Effector memory CD4-positive, alpha-beta T cell (primary cell): ENCODE results near the gene BLOC1S2.
A peak's percentile ranks its signal among the peaks of the same experiment; 100 is the strongest.

Experiments used
- DNase-seq, 3 donors: peaks; one replicate each; pipeline ENCODE4 v3.0.0-alpha.2; 2020
- H3K27ac ChIP-seq: 2 replicates; pipeline ENCODE4 v1.7.0; 2013; ENCODE audit warnings: mild to moderate bottlenecking, low read length, moderate library complexity; ENCODE audit not compliant: insufficient read depth, poor library complexity, severe bottlenecking
- H3K27me3 ChIP-seq: replicated peaks from 2 replicates; pipeline ENCODE4 v1.7.0; 2013; ENCODE audit warnings: mild to moderate bottlenecking, low read length; ENCODE audit not compliant: insufficient read depth, control insufficient read depth, poor library complexity, severe bottlenecking
- H3K36me3 ChIP-seq: 2 replicates; pipeline ENCODE4 v1.7.0; 2013; ENCODE audit warnings: mild to moderate bottlenecking, low read length, moderate library complexity; ENCODE audit not compliant: control insufficient read depth, insufficient read depth
- H3K4me1 ChIP-seq: 2 replicates; pipeline ENCODE4 v1.7.0; 2013; ENCODE audit warnings: low read length, mild to moderate bottlenecking; ENCODE audit not compliant: control insufficient read depth, insufficient read depth, poor library complexity, severe bottlenecking
- H3K4me3 ChIP-seq: 2 replicates; pipeline ENCODE4 v1.7.0; 2013; ENCODE audit warnings: low read length, low read depth, mild to moderate bottlenecking; ENCODE audit not compliant: insufficient read depth, poor library complexity, severe bottlenecking
- H3K9me3 ChIP-seq: 2 replicates; pipeline ENCODE4 v1.7.0; 2013; ENCODE audit warnings: mild to moderate bottlenecking, low read length, moderate library complexity; ENCODE audit not compliant: control insufficient read depth
- total RNA-seq, 3 donors: gene quantifications; one replicate each; lab custom pipeline; 2026; lab: John Stamatoyannopoulos, UW

BLOC1S2 gene
- 26.7 to 36.8 (median 30.4) reads per million in 3 donors for total RNA-seq

DNA sequence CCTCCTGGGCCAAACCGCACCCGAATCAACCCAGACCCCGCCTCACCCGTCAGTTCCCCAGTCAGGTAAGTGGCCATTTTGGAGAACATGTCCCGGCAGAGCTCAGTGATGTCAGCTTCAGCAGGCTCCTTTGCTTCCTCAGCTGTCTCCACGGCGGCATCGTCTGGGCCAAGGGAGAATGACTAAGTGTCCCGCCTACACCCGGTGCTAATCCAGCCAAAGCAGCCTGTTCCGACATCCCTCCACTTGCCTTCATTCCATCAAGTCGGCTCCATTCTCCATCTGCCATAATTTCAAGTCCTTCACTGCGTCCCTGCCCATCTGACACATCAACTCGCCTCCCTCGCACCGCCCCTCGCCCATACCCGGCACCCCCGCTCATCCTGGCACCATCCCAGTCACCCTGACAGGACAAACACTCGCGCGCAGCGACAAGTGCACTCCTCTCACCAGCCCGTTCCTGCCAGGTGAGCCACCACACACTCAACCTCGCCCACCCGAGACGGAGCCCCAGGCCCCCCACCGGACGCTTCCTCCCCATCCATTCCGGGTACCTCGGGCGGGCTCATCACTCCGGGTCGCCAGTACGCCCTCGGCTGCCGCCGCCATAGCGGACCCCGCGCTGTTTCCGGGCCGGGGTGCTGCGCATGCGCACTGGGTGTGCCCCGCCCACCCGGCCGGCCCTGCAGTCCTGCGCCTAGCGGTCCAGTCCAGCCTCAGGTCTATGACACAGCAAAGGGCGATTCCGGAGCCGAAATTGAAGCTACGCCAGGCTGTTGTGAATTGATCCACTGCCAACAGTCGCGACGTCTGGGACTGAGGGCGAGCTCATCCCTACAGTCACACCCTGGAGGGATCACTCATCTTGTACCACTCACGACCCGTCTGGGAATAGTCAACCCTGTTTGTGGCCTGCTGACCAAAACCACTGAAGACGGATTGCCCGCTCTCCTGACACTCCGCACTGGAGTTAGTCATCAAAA, at the start of gene BLOC1S2:
TSS of gene BLOC1S2 (minus strand) at position 630 of the 983 bp plus-strand sequence. CDS start at position 609, 21 bp downstream.
- peak; percentile 73 to 80 (median 75) for DNase-seq
- H3K36me3 ChIP-seq = peaks cover 6% of the 10 kb centered on the region
- no peaks in the 10 kb centered on the region for H3K9me3 ChIP-seq
- H3K27ac ChIP-seq = peak within 1 kb of the TSS; percentile 90
- H3K4me3 ChIP-seq = peak within 1 kb of the TSS; percentile 94
- H3K4me1 ChIP-seq = peaks cover 11% of the 10 kb centered on the region
- H3K27me3 ChIP-seq = no peaks in the 10 kb centered on the region

DNA sequence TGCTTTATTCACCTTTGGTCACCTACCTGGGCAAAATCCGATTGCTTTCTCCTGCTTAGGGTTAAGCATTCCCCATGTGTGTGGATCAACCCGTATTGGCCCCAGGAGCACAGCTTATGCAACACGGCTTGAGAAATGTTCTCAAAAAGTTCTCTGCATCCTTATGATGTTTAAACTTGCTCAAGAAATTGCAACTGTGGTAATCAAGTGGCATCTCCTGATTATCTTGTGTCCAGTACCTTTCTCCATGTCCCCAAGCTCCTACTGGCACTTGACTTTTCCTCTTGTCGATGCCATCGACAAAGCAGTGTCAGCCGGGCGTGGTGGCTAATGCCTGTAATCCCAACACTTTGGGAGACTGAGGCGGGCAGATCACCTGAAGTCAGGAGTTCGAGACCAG, 48.3 kb upstream of the BLOC1S2 start:
- H3K27me3 ChIP-seq = peaks cover 5% of the 10 kb centered on the region
- H3K36me3 ChIP-seq = no peaks in the 10 kb centered on the region
- no peak overlapping the region for H3K4me3 ChIP-seq
- H3K27ac ChIP-seq = no peak overlapping the region
- H3K4me1 ChIP-seq = no peaks in the 10 kb centered on the region
- H3K9me3 ChIP-seq = no peaks in the 10 kb centered on the region
- DNase-seq = no peak

DNA sequence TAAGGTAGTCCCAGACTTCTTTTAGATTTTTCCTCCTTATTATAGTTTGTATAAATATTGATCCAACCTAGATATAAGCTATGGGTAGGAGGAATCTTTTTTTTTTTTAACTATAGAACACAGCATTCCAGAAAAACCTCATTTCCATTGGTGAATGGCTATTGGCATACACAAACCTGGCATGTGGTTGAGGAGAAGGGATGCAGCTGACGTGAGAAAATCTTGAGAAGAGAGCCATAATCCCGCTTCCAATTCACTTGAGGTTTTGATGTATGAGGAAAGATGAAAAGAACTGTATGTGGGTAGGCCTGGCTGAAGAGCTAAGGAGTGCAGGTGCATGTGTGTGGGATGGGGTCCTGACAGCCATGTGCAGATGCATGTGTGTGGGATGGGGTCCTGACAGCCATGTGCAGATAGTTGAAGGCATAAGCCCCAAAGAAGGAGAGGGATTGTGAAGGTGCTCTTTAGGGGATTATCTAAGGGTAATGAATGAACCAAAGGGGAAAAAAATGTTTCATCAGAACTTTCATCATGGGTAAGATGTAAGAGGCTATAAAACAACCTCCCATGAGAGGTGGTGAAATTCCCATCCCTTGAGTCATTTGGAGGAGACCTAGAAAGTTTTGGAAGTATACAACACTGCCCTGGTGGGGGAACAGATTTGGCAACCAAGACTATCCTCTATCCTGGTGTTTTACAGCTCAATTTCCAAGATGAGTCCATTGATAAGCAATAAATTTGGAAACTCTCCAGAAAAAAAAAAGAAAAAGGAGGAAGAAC, 47.4 kb upstream of the BLOC1S2 start:
- Histone ChIP-seq H3K27ac (no peak overlapping the region), H3K4me1 (no peaks in the 10 kb centered on the region), H3K27me3 (peaks cover 5% of the 10 kb centered on the region), H3K36me3 (no peaks in the 10 kb centered on the region), H3K4me3 (no peak overlapping the region), H3K9me3 (no peaks in the 10 kb centered on the region)
- DNase-seq = no peak

DNA sequence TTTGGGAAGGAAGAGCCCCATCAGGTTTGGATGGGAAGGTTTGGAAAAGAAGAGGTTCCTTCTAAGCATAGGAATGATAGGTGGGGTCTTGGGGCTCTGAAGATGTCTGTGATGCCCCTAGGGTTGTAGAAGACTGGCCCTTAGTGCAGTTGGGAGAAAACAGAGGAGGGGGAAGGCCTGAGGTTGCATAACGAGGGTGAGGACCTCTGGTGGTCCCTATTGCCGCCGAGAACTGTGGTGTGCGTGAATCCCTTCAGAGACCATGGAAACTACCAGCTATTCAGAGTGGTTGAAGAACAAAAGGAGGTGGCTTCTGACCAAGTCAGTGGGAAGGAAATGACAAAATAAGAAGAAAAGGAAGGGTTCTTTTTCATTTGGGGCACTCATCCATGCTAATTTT, 46.6 kb upstream of the BLOC1S2 start:
- H3K27me3 ChIP-seq = peaks cover 5% of the 10 kb centered on the region
- H3K36me3 ChIP-seq = no peaks in the 10 kb centered on the region
- no peaks in the 10 kb centered on the region for H3K9me3 ChIP-seq
- DNase-seq = no peak
- H3K4me3 ChIP-seq = no peak overlapping the region
- no peak overlapping the region for H3K27ac ChIP-seq
- H3K4me1 ChIP-seq = no peaks in the 10 kb centered on the region

DNA sequence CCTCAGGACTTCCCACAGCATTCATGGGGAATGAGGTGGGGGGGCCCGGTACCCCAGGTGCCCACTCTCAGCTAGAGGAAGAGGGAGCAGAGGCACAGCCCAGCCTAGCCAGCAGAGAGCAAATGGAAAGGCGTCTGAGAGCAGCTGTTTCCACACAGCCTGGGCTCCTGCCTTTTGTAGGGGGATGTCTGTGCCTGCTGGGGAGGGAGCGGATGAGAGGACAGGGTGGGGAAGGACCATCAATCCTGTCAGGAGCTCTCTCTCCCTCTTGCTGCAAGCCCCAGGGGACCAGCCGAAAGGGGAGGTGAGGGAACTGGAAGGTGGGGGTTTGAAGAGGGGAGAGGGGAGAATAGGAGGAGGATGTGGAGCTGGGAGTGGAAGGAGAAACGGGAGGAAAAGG, 43.6 kb upstream of the BLOC1S2 start, which contains the start of gene PKD2L1:
TSS of gene PKD2L1 (minus strand) at position 150 of the 400 bp plus-strand sequence. CDS start at position 25, 125 bp downstream.
- Histone ChIP-seq H3K4me1 (no peaks in the 10 kb centered on the region), H3K27ac (no peak within 1 kb of the TSS), H3K36me3 (no peaks in the 10 kb centered on the region), H3K4me3 (no peak within 1 kb of the TSS), H3K27me3 (peaks cover 5% of the 10 kb centered on the region), H3K9me3 (no peaks in the 10 kb centered on the region)
- DNase-seq = no peak

DNA sequence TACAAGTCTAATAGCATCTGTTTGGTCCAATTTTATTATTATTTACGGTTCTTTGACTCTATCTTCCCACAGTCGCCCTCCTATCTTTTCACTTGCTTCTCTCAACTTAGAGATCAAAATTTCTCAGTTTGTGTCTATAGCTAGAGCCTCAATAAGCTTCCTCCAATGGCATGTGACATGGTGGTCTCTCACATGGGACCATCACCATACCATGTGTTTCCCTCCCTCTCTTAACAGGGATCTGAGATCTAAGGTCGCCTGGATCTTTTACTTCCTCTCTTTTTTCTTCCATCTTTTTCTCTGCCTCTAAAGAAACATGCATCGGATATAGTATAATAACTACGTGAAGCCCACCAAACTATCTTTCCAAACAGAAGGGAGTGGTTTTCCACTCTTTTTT, 41.7 kb upstream of the BLOC1S2 start:
- peaks cover 5% of the 10 kb centered on the region for H3K27me3 ChIP-seq
- no peak for DNase-seq
- no peak overlapping the region for H3K27ac ChIP-seq
- H3K4me3 ChIP-seq = no peak overlapping the region
- no peaks in the 10 kb centered on the region for H3K9me3 ChIP-seq
- no peaks in the 10 kb centered on the region for H3K36me3 ChIP-seq
- no peaks in the 10 kb centered on the region for H3K4me1 ChIP-seq

DNA sequence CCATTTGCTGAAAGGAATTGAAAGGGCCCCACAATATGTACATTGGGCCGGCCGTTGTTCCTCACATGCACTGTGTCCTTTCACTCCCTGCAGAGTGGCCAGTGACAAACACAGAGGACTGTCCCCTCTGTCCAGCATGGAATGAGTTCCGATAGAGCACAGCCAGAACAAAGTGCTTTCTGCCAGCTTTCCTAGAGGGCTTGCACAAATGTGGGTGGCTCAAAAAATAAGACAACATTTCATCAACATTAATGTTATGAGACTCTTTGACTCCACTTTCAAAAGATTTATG, 41.2 kb upstream of the BLOC1S2 start:
- Histone ChIP-seq H3K4me1 (no peaks in the 10 kb centered on the region), H3K27ac (no peak overlapping the region), H3K4me3 (no peak overlapping the region), H3K27me3 (peaks cover 5% of the 10 kb centered on the region), H3K9me3 (no peaks in the 10 kb centered on the region), H3K36me3 (no peaks in the 10 kb centered on the region)
- no peak for DNase-seq

DNA sequence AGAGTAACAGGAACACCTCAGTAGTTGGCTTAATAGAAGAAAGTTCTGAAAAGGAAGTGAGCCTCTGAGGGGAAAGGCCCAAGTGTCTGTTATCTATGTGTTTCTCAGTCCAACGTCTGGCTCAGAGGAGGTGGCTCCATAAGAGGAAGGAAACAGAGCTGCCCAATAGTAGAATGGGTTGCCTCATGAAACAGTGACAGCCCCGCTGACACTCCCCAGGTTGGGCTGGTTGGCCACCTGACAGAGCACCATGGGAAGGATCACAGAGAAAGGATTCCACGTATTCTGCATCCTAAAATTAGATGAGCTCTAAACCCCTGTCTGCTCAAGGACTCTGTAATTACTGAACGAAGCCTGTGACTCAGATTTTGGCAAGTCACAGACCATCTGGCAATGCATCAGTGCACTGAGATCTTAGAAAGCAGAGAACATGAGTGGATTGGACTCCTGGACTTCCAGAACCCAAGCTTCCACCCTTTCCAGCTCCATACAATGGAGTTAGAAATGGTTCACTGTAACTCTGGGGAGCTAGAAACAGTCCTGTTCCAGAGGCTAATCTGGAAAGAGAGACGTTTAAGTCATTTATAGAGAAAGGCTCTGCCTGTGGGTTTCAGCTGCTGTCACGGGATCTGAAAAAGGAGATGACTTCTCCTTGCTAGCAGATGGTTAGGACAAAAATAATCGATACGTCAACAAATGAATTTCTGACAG, 40.7 kb upstream of the BLOC1S2 start:
- Histone ChIP-seq H3K27me3 (peaks cover 5% of the 10 kb centered on the region), H3K4me1 (no peaks in the 10 kb centered on the region), H3K36me3 (no peaks in the 10 kb centered on the region), H3K27ac (no peak overlapping the region), H3K9me3 (no peaks in the 10 kb centered on the region), H3K4me3 (no peak overlapping the region)
- DNase-seq = no peak

DNA sequence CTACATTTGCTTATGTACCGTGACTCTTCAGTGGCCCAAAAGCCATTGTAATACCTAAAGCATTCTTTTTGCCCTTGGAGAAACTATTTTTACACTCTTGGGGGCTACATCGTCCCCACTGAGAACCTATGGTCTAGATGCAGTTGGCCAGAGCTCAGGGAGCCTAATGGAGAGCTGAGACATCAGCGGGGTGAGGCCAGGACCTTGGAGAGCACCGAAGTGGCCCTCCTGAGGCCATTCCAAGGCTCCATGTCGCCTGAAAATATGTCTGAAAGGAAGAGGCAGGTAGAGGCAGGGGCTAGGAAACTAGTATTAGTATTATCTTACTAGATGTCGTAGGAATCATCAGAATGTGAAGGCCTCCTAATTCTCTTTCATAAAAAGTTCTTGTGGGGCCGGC, 38.7 kb upstream of the BLOC1S2 start:
- H3K27ac ChIP-seq = no peak overlapping the region
- H3K36me3 ChIP-seq = no peaks in the 10 kb centered on the region
- peaks cover under 1% of the 10 kb centered on the region for H3K27me3 ChIP-seq
- H3K4me1 ChIP-seq = no peaks in the 10 kb centered on the region
- no peaks in the 10 kb centered on the region for H3K9me3 ChIP-seq
- H3K4me3 ChIP-seq = no peak overlapping the region
- DNase-seq = no peak
